WERI-Rb-1 (cell line): ENCODE data around the gene LIMK1.

Experiments
- DNase-seq: peaks from one replicate; pipeline ENCODE4 v3.0.0-alpha.2; 2020
- H3K27ac ChIP-seq: fragments of 250-450 bp; sonication (Bioruptor Pico); 2 replicates; pipeline ENCODE4 v1.5.1; 2020; ENCODE audit warnings: mild to moderate bottlenecking, moderate library complexity
- H3K27me3 ChIP-seq: fragments of 250-450 bp; sonication (Bioruptor Pico); 2 replicates; pipeline ENCODE4 v1.5.1; 2021; ENCODE audit warnings: mild to moderate bottlenecking, low read depth, moderate library complexity; ENCODE audit not compliant: insufficient read depth, severe bottlenecking
- H3K36me3 ChIP-seq: fragments of 250-450 bp; sonication (Bioruptor Pico); 2 replicates; pipeline ENCODE4 v1.5.1; 2020; ENCODE audit warnings: mild to moderate bottlenecking, moderate library complexity
- H3K4me3 ChIP-seq: 2 replicates; pipeline ENCODE4 v1.5.1; 2011; ENCODE audit warnings: low read depth, mild to moderate bottlenecking, control low read depth, low read length
- H3K9me3 ChIP-seq: fragments of 250-450 bp; sonication (Bioruptor Pico); 2 replicates; pipeline ENCODE4 v1.5.1; 2021; ENCODE audit warnings: mild to moderate bottlenecking, moderate library complexity; ENCODE audit not compliant: severe bottlenecking
- TF ChIP-seq, protein P1 (sequence below): IDR thresholded peaks from 2 replicates; pipeline ENCODE4 v1.5.1; 2011; ENCODE audit warnings: low read depth, mild to moderate bottlenecking, control low read depth, inconsistent platforms, low read length

LIMK1 gene

DNA sequence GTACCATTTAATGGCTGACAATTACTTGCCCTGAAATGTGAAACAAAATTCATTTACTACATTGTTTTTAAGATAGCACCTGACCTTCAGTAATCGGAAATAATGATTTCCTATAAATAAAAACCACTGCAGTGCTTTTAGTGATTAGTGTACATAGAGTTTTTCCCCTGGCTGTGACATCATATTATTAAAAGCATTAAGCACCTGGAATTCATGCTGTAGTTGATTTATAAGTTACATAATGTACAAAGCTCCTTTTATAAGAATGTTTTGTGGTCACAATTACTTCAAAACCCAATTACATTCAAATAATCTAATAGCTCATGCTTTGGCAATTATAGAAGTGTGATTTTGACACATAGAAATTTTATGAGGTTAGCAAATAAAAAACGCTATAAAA, 46.3 kb downstream of the LIMK1 start:
- Histone ChIP-seq H3K9me3 (no peaks in the 10 kb centered on the region), H3K36me3 (no peaks in the 10 kb centered on the region), H3K27me3 (no peaks in the 10 kb centered on the region), H3K27ac (no peak overlapping the region), H3K4me3 (no peak overlapping the region)
- DNase-seq: no peak
- TF ChIP-seq, protein P1, sequence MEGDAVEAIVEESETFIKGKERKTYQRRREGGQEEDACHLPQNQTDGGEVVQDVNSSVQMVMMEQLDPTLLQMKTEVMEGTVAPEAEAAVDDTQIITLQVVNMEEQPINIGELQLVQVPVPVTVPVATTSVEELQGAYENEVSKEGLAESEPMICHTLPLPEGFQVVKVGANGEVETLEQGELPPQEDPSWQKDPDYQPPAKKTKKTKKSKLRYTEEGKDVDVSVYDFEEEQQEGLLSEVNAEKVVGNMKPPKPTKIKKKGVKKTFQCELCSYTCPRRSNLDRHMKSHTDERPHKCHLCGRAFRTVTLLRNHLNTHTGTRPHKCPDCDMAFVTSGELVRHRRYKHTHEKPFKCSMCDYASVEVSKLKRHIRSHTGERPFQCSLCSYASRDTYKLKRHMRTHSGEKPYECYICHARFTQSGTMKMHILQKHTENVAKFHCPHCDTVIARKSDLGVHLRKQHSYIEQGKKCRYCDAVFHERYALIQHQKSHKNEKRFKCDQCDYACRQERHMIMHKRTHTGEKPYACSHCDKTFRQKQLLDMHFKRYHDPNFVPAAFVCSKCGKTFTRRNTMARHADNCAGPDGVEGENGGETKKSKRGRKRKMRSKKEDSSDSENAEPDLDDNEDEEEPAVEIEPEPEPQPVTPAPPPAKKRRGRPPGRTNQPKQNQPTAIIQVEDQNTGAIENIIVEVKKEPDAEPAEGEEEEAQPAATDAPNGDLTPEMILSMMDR: no peak

DNA sequence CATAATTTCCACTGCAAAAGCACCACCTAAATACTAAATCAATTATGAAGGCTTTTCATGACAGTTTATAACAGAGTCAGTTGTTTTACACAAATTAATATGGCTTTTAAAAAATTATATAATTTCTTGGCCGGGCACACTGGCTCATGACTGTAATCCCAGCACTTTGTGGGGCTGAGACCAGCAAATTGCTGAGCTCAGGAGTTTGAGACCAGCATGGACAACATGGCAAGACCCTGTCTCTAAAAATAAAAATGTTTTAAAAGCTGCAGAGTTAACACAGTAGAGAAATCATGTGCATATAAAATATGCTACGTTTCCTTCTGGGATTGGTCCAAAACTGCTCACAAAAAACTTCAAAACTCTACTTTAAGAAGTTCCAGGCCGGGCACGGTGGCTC, 46.9 kb downstream of the LIMK1 start:
- TF ChIP-seq, protein P1: no peak
- Histone ChIP-seq H3K9me3 (no peaks in the 10 kb centered on the region), H3K27ac (no peak overlapping the region), H3K27me3 (no peaks in the 10 kb centered on the region), H3K4me3 (no peak overlapping the region), H3K36me3 (no peaks in the 10 kb centered on the region)
- no peak for DNase-seq

DNA sequence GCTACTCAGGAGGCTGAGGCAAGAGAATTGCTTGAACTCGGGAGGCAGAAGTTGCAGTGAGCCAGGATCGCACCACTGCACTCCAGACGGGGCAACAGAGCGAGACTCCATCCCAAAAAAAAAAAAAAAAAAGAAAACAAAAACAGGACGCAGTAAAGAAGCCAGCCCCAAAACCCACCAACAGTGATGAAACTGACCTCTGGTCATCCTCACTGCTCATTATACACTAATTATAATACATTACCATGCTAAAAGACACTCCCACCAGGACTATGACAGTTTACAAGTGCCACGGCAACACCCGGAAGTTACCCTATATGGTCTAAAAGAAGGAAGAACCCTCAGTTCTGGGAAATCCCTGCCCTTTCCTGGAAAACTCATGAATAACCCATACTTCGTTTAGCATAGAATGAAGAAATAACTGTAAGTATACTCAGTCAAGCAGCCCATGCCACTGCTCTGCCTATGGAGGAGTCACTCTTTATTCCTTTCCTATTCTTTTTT, 50.6 kb downstream of the LIMK1 start:
- DNase-seq: no peak
- H3K27ac ChIP-seq: no peak overlapping the region
- TF ChIP-seq, protein P1: no peak

DNA sequence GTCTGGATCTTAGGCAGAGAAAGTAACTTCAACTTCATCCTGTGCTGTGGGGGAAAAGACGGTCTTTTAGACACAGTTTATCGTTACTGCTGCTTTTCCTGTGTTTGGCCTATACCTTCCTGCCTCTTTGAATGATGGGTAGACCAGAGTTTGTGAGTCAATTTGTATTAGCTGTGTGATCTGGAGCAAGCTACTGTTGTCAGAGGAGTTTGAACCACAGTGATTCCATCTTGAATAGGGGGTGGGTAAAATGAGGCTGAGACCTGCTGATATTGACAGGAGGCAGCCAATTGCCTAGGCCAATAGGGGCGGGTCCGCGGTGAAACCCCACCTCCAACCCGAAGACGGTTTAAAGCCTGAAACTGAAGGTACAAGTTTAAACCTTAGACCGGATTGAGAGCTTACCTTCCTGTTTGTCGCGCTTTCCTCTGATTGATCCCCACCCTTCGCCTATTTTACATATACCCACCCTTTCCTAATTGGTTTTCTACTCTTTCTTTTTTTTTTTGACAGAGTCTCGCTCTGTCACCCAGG, 54.8 kb downstream of the LIMK1 start:
- no peak overlapping the region for H3K27ac ChIP-seq

More for the DNA sequence above, 50.6 kb downstream of the LIMK1 start:
- H3K36me3 ChIP-seq: no peaks in the 10 kb centered on the region
- H3K27me3 ChIP-seq: no peaks in the 10 kb centered on the region
- H3K4me3 ChIP-seq: no peak overlapping the region
- no peaks in the 10 kb centered on the region for H3K9me3 ChIP-seq

DNA sequence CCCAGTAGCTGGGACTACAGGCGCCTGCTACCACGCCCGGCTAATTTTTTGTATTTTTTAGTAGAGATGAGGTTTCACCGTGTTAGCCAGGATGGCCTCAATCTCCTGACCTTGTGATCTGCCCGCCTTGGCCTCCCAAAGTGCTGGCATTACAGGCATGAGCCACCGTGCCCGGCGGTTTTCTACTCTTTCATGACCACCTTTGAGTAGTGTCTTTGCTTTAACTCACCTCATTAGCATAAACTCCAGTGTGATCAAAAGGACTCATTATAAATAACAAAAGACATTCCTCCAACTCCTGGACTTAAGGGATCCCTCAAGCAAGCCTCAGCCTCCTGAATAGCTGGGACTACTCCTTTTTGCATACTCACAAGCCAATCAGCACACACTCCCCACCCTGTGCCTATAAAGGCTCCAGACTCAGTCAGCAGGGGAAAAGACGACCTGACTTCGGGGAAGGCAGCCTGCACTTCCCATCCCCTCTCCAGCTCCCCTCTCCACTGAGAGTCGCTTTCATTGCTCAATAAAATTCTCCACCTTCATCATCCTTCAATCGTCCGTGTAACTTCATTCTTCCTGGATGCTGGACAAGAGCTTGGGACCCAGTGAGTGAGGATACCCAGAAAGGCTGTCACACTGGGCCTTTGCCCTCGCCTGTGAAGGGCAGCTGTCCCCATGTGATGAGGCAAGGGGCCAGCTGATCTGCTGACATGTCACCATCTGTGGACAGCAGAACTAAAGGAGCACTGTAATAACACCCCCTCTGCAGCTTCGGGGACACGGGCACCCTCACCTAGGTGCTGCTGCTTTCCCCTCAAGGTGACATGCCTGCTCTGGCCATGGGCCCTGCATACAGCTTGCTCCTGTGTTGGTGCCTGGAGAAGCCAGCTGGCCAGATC, 55.6 kb downstream of the LIMK1 start:
- no peaks in the 10 kb centered on the region for H3K9me3 ChIP-seq
- no peak for DNase-seq
- H3K27me3 ChIP-seq: no peaks in the 10 kb centered on the region
- TF ChIP-seq, protein P1: no peak
- H3K27ac ChIP-seq: no peak overlapping the region
- H3K36me3 ChIP-seq: no peaks in the 10 kb centered on the region
- H3K4me3 ChIP-seq: no peak overlapping the region

More for the DNA sequence above, 54.8 kb downstream of the LIMK1 start:
- TF ChIP-seq, protein P1: no peak
- H3K4me3 ChIP-seq: no peak overlapping the region
- no peaks in the 10 kb centered on the region for H3K9me3 ChIP-seq
- no peak for DNase-seq
- no peaks in the 10 kb centered on the region for H3K27me3 ChIP-seq
- H3K36me3 ChIP-seq: no peaks in the 10 kb centered on the region
